Neural crest cell (in vitro differentiated cells): ENCODE data around the gene SHANK3. TPM values are rescaled to one million over a fixed set of nuclear protein-coding genes. Genes with fewer than 3 reads are reported as not detected.

Experiments used
- DNase-seq: peaks from one replicate; pipeline ENCODE4 v3.0.0; 2021; ENCODE audit warnings: low read depth, mixed read lengths, low spot score
- H3K27ac Mint-ChIP-seq: one replicate; pipeline ENCODE4 v1.8.0; 2021; ENCODE audit warnings: mild to moderate bottlenecking, mixed read lengths; ENCODE audit not compliant: unreplicated experiment
- H3K27me3 Mint-ChIP-seq: 2 replicates; pipeline ENCODE4 v1.8.0; 2021; ENCODE audit warnings: low read depth, mild to moderate bottlenecking, mixed read lengths
- H3K36me3 Mint-ChIP-seq: 2 replicates; pipeline ENCODE4 v1.8.0; 2021; ENCODE audit warnings: low read depth, mild to moderate bottlenecking, mixed read lengths
- H3K4me1 Mint-ChIP-seq: 2 replicates; pipeline ENCODE4 v1.8.0; 2021; ENCODE audit warnings: mixed read lengths
- H3K4me3 Mint-ChIP-seq: one replicate; pipeline ENCODE4 v1.8.0; 2021; ENCODE audit warnings: mild to moderate bottlenecking, mixed read lengths
- H3K9me3 Mint-ChIP-seq: 2 replicates; pipeline ENCODE4 v1.8.0; 2021; ENCODE audit warnings: mixed read lengths
- CTCF ChIP-seq: fragments of 200-600 bp; sonication (generic); conservative IDR thresholded peaks from 2 replicates; pipeline ENCODE4 v1.5.0; 2021; ENCODE audit warnings: antibody characterized with exemption, mild to moderate bottlenecking
- total RNA-seq: library from RNA; stranded (reverse); gene quantifications from 2 replicates; pipeline ENCODE4 v1.2.1, GENCODE V29; 2021

The SHANK3 gene
- total RNA-seq, 1 donor from 2014 or later, result 15.4 TPM

- H3K27me3 Mint-ChIP-seq, result peaks cover 31% of the 10 kb centered on the region
- no peak overlapping the region for H3K27ac Mint-ChIP-seq
- no peaks in the 10 kb centered on the region for H3K36me3 Mint-ChIP-seq
- H3K4me3 Mint-ChIP-seq, result peak overlapping the region; percentile 78
- no peaks in the 10 kb centered on the region for H3K9me3 Mint-ChIP-seq
- no peak for TF ChIP-seq CTCF
- no peak for DNase-seq
- peaks cover 14% of the 10 kb centered on the region for H3K4me1 Mint-ChIP-seq
Measured at GRCh38 chr22:50670914-50671538, 1.6 kb upstream of the SHANK3 start.

GRCh38 chr22:50671641-50672040 lies 982 bp upstream of the SHANK3 start:
- Mint-ChIP-seq H3K4me1 (peaks cover 14% of the 10 kb centered on the region), H3K27ac (no peak overlapping the region), H3K27me3 (peaks cover 34% of the 10 kb centered on the region), H3K36me3 (no peaks in the 10 kb centered on the region), H3K4me3 (peak overlapping the region; percentile 34), H3K9me3 (no peaks in the 10 kb centered on the region)
- TF ChIP-seq CTCF, result no peak
- DNase-seq, result no peak

- no peak for TF ChIP-seq CTCF
- H3K27me3 Mint-ChIP-seq, result peaks cover 33% of the 10 kb centered on the region
- peak overlapping the region; percentile 34 for H3K4me3 Mint-ChIP-seq
- H3K4me1 Mint-ChIP-seq, result peaks cover 14% of the 10 kb centered on the region
- H3K27ac Mint-ChIP-seq, result no peak overlapping the region
- no peak for DNase-seq
- H3K9me3 Mint-ChIP-seq, result no peaks in the 10 kb centered on the region
- no peaks in the 10 kb centered on the region for H3K36me3 Mint-ChIP-seq
Measured at GRCh38 chr22:50672041-50672440, 582 bp upstream of the SHANK3 start.

- Mint-ChIP-seq H3K27me3 (peaks cover 27% of the 10 kb centered on the region), H3K4me3 (peak overlapping the region; percentile 59), H3K9me3 (no peaks in the 10 kb centered on the region), H3K36me3 (peaks cover 2% of the 10 kb centered on the region), H3K27ac (no peak overlapping the region), H3K4me1 (peaks cover 14% of the 10 kb centered on the region)
- DNase-seq, result no peak
- no peak for TF ChIP-seq CTCF
Measured at GRCh38 chr22:50673231-50674129, 857 bp downstream of the SHANK3 start.

GRCh38 chr22:50674130-50674500 lies 1.5 kb downstream of the SHANK3 start:
- Mint-ChIP-seq H3K9me3 (no peaks in the 10 kb centered on the region), H3K4me3 (no peak overlapping the region), H3K36me3 (peaks cover 2% of the 10 kb centered on the region), H3K27me3 (peaks cover 25% of the 10 kb centered on the region), H3K27ac (no peak overlapping the region), H3K4me1 (peaks cover 14% of the 10 kb centered on the region)
- no peak for TF ChIP-seq CTCF
- DNase-seq, result no peak
